Ishikawa (cell line): ENCODE measurements around the gene ASPSCR1.

Experiments
- CEBPB ChIP-seq: IDR thresholded peaks from 2 replicates; pipeline ENCODE4 v1.6.1; 2012
- CREB1 ChIP-seq: IDR thresholded peaks from 2 replicates; pipeline ENCODE4 v1.6.1; 2012; ENCODE audit warnings: low read depth
- EGR1 ChIP-seq: IDR thresholded peaks from 2 replicates; pipeline ENCODE4 v1.6.1; 2012
- EP300 ChIP-seq: IDR thresholded peaks from 2 replicates; pipeline ENCODE4 v1.6.1; 2012; ENCODE audit warnings: borderline replicate concordance
- MAX ChIP-seq: IDR thresholded peaks from 2 replicates; pipeline ENCODE4 v1.6.1; 2012
- NFIC ChIP-seq: IDR thresholded peaks from 2 replicates; pipeline ENCODE4 v1.6.1; 2012
- RAD21 ChIP-seq: IDR thresholded peaks from 2 replicates; pipeline ENCODE4 v1.6.1; 2012; ENCODE audit warnings: low read depth
- REST ChIP-seq: IDR thresholded peaks from 2 replicates; pipeline ENCODE4 v1.6.1; 2012; ENCODE audit warnings: low read depth, mild to moderate bottlenecking
- TAF1 ChIP-seq: IDR thresholded peaks from 2 replicates; pipeline ENCODE4 v1.6.1; 2012; ENCODE audit warnings: low read depth, mild to moderate bottlenecking
- TCF12 ChIP-seq: IDR thresholded peaks from 2 replicates; pipeline ENCODE4 v1.6.1; 2012; ENCODE audit warnings: low read depth
- TEAD4 ChIP-seq: IDR thresholded peaks from 2 replicates; pipeline ENCODE4 v1.6.1; 2012
- USF1 ChIP-seq: IDR thresholded peaks from 2 replicates; pipeline ENCODE4 v1.6.1; 2012
- YY1 ChIP-seq: IDR thresholded peaks from 2 replicates; pipeline ENCODE4 v1.6.1; 2012; ENCODE audit warnings: low read depth
- ZBTB7A ChIP-seq: IDR thresholded peaks from 2 replicates; pipeline ENCODE4 v1.6.1; 2012; ENCODE audit warnings: low read depth

- no peak for TF ChIP-seq EGR1
- TF ChIP-seq MAX, result no peak
- TF ChIP-seq YY1, result no peak
- no peak for TF ChIP-seq NFIC
- TF ChIP-seq REST, result no peak
- no peak for TF ChIP-seq EP300
- TF ChIP-seq RAD21, result no peak
- TF ChIP-seq CREB1, result no peak
- no peak for TF ChIP-seq TAF1
- no peak for TF ChIP-seq TEAD4
- TF ChIP-seq USF1, result no peak
- no peak for TF ChIP-seq CEBPB
- no peak for TF ChIP-seq TCF12
- no peak for TF ChIP-seq ZBTB7A
Observed at GRCh38 chr17:81933178-81933699, 44.2 kb upstream of the ASPSCR1 start.
